Measurements from ENCODE around the gene SQOR.

DNA sequence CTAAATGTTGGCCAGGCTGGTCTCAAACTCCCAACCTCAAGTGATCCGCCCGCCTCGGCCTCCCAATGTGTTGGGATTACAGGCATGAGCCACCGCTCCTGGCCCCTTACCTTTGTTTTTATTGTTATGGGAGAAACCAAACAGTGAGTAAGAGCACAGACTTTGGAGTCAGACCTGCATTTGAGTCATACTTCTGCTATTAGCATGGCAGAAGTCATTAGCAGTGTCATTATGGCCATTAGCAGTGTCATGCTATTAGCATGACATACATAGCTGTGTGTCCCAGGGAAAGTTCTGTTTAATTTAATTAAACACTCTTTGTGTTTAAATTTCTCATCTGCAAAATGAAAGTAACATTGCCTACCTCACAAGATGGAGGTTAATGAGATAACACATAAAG is 54.8 kb downstream of the SQOR start:
- TF ChIP-seq, protein P1, sequence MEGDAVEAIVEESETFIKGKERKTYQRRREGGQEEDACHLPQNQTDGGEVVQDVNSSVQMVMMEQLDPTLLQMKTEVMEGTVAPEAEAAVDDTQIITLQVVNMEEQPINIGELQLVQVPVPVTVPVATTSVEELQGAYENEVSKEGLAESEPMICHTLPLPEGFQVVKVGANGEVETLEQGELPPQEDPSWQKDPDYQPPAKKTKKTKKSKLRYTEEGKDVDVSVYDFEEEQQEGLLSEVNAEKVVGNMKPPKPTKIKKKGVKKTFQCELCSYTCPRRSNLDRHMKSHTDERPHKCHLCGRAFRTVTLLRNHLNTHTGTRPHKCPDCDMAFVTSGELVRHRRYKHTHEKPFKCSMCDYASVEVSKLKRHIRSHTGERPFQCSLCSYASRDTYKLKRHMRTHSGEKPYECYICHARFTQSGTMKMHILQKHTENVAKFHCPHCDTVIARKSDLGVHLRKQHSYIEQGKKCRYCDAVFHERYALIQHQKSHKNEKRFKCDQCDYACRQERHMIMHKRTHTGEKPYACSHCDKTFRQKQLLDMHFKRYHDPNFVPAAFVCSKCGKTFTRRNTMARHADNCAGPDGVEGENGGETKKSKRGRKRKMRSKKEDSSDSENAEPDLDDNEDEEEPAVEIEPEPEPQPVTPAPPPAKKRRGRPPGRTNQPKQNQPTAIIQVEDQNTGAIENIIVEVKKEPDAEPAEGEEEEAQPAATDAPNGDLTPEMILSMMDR (IDR thresholded peaks at IDR 0.05) = no peak
- no peak for TF ChIP-seq POLR2A (IDR thresholded peaks at IDR 0.05)

Data from gastroesophageal sphincter (tissue), 3 donors.